HG02885 (cell line): ENCODE data around the gene MED28.
"Not testable (repeated sequence)": the region's sequence is repeated elsewhere in the genome, so short reads cannot be mapped to it uniquely, and the experiment has no call there.

Source experiments
- ATAC-seq: cut with Tn5 transposase; IDR thresholded peaks from one replicate; pipeline ENCODE4 v1.9.1; 2021; ENCODE audit warnings: mild to moderate bottlenecking; ENCODE audit not compliant: unreplicated experiment, poor library complexity

The MED28 gene, protein sequence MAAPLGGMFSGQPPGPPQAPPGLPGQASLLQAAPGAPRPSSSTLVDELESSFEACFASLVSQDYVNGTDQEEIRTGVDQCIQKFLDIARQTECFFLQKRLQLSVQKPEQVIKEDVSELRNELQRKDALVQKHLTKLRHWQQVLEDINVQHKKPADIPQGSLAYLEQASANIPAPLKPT

DNA sequence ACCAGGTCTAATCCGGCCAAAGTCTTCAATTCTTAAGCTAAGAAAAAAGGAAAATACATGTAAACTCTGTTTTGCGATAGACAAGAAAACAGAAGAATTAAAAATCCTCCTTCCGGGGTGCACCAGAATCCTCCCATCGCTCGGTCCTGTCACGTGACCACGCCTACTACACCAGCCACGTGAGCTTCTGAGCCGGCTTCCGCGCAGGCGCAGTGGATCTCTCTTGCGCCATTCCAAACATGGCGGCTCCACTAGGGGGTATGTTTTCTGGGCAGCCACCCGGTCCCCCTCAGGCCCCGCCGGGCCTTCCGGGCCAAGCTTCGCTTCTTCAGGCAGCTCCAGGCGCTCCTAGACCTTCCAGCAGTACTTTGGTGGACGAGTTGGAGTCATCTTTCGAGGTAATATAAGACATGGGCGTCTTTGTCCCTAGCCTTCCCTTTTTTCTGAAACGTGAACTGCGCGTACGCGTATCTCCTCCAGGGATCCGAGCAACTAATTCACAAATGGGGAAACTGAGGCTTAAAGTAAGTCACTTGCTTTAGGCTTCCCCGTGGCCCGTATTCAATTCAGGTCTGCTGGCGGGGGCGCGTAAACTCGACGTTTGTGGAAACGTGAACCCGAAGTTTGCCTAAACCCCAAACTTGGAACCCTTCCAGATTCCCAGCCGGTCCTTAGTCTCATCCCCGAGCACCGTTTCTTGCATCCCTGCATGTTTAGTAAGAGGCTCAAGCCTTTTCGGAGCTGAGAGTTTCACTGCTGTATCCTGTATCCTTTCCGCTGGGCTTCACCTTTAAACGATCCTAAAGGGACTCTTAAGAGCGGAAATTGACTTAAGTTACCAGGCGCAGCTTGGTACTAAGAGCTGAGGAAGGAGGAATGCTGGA lies at the start of gene MED28:
TSS of gene MED28 (plus strand) at position 226 of the 884 bp plus-strand sequence. CDS start at position 240, 14 bp downstream.
- peak; percentile 95 for ATAC-seq

DNA sequence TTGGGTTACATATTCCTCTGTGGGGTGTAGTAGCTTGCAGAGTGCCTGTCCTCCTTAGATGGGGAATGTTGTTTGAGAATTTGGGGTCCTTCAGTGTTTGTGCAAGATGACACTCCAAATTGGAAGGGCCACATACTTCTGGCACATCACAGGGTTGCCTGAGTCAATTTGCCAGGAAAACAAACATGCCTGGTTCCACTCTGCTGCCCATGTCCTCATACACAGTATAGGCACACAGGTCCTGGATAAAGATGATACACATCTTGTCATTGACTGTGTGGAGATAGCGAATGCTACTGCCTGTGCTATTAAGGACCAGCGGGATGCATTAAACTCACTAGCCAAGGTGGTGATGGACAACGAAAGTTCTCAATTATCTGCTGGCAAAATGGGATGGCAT lies 48.6 kb upstream of the MED28 start:
- no peak for ATAC-seq

DNA sequence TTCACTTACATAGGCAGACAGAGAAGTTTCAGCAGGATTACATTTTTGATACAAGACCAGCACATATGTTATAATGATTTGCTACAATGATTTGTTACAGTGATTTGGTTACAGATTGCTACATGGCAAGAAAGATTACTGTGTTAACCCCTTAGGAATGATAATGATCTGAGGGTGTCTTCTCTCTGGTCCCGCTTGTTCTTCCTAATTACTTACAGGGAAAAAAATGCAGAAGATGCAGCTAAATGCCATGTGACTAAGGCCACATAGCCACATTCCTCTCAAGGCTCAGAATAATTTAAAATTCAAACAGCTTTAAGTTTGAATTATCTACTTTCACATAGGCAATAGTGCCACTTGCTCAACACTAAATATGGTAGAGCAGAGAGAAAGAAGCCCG lies 47.2 kb upstream of the MED28 start:
- ATAC-seq = no peak

DNA sequence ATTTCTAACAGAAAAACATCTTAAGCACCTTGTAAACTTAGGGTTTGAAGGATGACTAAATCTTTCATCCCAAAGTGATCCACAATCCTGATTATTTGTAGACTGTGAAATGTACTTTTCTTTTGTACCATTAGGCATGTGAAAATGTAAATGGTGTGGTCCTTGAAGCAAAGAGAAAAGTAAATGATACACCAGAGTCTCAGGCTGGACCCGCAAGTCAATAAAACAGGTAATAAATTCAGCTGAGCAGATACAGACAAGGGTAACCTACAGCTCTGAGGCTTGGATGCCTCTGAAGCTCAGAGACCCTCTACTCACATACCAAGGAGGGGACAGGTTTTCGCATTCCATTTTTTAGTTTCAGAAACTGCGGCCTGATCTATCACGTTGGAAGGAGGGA lies 40.2 kb upstream of the MED28 start:
- no peak for ATAC-seq

DNA sequence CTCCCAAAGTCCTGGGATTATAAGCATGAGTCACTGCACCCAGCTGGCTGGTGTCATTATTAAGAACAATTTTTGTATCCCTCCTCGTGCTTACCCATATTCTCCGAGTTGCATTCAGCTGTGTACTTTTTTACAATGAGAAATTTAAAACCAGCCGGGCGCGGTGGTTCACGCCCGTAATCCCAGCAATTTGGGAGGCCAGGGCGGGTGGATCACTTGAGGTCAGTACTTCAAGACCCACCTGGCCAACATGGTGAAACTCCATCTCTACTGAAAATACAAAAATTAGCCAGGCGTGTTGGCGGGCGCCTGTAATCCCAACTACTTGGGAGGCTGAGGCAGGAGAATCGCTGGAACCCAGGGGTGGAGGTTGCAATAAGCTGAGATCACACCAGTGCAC lies 39.3 kb upstream of the MED28 start:
- ATAC-seq = not testable (repeated sequence)

DNA sequence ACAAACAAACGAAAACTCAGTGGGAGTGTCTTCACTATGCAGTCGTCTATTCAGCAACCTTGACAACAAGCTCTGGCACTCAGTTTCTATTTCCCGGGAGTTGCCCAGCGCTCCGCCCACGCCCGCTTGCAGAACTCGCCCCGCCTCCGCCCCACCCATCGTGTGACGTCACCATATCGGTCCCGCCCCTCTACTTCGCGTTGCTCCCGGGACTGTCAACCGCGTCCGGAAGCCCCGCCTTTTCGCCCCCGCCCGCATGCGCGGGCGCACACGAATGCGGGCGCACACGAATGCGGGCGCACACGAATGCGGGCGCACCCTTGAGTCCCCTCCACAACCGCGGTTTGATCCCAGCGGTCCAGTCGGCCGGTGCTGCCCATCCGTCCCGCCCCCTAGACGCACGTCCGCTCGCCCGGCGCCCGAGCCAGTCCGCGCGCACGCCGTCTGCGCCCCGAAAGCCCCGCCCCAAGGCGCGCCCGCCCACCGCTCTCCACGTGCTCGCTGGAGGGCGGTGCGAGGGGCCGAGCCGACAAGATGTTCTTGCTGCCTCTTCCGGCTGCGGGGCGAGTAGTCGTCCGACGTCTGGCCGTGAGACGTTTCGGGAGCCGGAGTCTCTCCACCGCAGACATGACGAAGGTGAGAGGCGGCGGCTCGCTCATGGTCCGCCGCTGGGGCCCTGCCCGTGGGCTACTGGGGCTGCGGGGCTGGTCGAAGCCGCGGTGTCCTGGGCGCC lies 37.3 kb upstream of the MED28 start, which contains the start of gene LAP3:
TSS of gene LAP3 (plus strand) at position 267 of the 733 bp plus-strand sequence. CDS start at position 535, 268 bp downstream.
- peak; percentile 82 for ATAC-seq

DNA sequence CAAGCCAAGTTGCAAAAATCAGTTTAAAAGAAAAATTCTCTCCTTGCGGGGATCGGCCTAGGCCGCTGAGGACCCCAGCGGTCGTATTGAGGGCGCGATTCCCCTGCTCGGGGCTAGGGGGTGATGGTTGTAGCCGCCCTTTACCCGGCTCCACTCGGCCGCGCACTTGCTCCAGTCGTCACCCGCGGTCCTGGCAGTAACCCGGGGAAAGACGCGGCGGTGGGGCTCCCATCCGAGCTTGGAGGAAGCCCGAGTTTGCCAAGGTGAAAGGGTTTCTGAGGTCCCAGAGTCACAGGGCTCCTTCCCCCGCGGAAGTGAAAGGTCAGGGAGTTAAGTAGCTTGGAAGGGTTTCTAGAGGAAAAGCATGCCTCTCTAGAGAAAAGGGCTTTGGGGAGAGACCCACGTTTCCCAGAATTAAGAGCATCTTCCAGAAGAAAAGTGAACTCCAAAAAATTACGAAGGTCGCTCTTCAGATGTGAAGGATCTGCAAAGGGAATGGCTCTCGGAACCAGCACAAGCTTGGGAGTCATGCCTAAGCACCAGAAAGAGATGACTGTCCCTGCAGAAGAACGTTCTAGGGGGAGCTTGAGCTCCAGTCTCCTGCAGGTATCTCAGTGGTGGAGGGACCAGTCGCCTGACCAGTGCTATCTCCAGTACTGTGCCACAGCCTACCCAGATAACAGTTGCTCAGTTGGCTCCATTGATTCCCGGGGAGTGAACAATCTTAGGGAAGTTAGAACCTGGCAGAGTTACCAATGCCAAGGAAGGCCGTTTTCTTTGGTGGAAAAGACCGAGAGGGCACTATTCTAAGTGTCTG lies 36.6 kb upstream of the MED28 start:
- ATAC-seq = peak; percentile 15

DNA sequence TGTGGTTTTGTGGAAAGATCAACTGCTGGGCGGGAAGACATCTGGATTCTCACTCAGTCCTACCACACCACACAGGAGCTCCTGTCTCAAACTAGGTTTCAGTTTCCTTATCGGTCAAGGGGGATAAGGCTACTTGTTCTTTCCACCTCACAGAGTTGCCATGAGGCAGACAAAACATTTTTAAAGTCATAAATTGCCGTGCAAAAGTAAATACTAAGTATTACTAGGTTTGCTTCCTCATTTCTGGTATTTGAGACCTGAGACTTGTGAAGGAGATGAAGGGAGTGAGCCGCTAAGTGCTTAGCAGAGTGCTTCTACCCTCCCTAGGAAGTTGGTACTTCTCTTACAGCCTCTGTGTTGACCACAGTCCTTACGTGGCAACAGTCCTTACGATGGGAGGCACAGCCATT lies 36.0 kb upstream of the MED28 start:
- peak; percentile 32 for ATAC-seq

DNA sequence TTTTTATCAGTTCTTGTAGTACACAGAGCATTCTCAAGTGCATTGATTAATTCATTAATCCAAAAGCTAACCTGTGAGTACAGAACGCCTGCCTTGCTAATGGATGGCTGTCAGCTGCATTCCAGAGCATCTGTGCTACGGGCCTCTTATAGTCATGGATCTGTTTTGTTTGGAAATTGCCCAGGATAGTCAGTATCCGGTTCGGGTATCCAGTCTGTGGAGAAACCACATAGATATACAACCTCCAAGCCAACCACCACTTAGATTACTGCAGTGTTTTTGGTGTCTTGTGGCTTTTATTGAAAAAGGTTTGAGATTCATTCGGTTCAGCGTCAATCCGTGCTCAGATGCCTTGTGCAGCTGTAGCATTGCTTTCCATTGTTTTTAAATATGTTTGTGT lies 33.5 kb upstream of the MED28 start:
- ATAC-seq = no peak

DNA sequence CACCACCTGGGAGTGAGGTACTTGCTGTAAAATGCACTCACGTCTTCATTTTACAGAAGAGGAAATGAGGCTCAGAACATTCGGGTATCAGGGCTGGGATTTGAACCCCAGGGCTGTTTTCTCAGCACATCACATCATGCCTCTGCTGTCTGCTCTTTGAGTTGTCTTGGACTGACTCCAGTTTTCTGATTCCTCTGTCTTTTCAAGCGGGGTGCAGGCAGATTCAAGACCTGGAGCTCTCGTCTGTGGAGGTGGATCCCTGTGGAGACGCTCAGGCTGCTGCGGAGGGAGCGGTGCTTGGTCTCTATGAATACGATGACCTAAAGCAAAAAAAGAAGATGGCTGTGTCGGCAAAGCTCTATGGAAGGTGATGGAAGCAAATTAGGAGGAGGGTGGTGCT lies 31.2 kb upstream of the MED28 start:
- ATAC-seq = no peak

DNA sequence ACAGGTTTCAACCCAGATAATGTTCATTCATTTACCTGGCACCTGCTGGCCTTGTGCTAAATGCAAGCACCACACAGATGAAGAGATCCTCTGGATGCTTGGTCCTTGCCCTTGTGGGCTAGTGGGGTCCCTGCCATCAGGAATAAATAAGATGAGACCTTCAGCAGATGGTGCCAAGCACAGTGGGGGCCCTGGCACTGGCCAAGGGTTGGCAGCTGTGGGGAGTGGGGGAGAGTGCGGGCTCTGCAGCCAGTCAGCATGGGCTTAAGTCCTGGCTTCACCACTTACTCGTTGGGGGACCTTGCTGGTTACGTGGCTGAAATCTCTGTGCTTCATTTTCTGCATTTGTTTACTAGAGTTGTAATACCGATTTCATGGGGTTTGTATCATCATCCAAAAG lies 30.5 kb upstream of the MED28 start:
- no peak for ATAC-seq

DNA sequence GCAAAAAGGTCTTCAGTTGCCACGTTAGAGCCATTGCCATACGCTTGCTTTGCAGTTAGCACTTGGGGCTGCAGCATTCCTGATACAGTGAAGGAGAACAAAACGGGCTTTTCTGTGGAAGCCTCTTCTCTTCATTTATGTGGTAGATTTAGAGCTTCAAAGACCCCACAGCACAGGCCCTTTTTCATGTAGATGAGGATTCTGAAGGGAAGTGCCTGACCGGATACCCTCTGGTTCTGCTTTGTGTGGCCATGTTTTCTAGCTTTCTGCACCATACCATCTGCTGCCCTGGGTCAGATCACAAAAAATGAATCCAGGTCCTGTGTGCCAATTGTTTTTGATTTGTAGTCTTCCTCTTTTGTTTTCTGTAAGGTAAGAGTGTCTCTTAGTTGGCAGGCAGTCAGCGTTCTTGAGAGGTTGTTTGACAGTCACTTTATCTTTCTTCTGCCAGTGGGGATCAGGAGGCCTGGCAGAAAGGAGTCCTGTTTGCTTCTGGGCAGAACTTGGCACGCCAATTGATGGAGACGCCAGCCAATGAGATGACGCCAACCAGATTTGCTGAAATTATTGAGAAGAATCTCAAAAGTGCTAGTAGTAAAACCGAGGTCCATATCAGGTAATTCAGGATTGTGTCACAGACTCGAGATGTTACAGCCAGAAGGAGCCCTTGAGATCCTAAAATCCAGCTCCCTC lies 29.8 kb upstream of the MED28 start:
- ATAC-seq = no peak

DNA sequence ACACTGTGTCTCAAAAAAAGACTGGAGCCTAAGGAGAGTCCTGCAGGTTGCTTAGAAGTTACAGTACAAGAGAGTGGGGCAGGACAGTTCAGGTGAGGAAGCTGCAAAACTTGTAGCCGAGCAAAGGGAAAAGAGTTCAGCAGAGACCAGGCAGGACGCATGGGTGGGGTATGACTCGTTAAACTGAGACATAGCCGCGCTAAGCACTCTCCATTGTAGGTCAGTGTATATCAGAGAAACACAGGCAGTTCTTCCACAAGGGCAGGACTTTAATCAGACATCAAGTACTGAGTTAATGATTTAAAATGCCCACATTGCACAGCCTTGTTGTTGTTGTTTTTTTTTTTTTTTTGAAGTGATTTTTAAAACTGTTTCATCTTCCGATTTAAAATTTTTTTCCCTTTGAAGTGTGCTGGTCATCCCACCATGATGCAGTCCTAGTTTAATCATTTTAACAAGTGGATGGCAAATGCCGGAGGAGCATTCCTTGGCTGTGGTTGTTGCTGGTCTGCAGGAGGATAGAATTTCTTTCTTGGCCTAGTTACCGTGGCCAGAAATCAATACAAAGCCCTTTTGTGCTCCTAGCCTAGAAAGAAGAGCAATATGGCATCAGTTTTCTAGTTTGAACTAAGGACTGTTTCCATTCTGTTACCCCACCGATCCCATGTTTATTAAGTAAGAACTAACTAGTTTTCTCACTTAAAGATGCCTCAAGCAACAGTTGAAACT lies 27.2 kb upstream of the MED28 start:
- ATAC-seq = no peak

DNA sequence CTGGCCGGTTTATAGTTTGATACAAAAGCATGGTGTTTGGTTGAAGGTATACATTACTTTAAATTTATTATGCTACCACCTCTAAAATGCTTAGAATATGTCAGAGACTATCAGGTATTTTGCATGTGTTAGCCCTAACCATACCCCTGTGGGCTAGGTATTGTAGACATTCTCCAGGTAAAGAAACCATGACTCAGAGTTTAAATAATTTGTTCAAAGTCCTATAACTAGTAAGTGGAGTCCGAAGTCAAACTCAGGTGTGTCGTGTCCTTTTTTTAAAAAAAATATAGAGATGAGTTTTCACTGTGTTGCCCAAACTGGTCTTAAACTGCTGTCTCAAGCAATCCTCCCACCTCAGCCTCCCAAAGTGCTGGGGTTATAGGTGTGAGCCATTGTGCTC lies 25.1 kb upstream of the MED28 start:
- ATAC-seq = no peak

DNA sequence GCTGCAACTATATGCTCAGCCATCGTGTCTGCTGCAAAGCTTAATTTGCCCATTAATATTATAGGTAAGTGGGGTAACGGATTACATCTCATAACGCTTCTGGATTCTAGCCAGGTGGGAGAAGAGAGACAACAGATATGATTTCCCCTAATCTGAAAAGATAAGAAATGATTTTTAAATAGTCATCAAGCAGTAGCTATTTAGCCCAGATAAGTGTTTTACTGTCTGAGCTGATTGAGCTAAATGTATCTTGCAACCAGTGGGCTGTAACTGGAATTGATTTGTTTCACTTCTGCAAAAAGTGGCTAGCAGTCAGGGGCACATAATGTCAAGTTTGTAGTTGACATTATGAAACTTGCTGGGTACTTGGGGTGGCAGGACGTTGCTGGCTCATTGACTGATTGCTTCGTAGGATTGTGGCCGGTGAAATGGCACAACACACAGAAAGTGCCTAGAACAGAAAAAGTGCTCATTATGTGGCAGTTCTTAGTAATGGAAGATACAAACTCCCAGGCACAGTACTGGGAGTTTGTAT lies 18.9 kb upstream of the MED28 start:
- peak; percentile 84 for ATAC-seq

DNA sequence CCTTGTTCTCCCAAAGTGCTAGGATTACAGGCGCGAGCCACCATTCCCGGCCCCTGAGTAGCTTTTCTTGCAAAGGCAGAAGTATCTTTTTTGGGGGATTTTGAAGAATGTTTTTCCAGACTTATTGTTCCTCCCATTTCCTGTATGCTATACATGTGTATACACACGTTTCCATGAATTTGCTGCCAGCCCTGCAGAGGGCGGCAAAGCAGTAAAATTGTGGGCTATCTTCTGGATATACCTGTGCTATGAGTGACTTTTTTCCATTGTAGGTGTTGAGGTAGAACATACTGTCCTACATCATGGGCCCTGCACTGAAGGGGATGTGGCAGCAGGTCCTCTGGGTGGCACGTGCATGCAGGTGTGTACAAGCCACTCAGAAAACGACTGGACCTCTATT lies 16.9 kb upstream of the MED28 start:
- ATAC-seq = no peak

DNA sequence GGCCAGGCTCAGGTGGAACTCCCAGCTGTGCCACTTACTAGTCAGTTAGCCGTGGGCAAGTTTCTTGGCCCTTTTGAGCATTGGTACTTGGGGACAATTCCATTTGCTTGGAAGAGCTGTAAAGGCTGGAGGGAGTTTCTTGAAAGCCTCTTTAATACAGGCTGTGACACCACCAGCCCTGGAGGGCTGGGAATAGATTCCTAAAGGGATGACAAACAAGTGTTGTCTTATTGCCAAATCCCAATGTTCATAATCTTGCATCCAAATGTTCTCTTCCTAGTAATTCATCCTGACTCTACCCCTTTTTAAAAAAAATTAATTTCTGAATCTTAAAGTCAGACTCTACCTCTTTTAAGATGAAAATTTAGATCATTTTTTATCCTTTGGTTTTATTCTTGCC lies 14.6 kb upstream of the MED28 start:
- ATAC-seq = no peak

DNA sequence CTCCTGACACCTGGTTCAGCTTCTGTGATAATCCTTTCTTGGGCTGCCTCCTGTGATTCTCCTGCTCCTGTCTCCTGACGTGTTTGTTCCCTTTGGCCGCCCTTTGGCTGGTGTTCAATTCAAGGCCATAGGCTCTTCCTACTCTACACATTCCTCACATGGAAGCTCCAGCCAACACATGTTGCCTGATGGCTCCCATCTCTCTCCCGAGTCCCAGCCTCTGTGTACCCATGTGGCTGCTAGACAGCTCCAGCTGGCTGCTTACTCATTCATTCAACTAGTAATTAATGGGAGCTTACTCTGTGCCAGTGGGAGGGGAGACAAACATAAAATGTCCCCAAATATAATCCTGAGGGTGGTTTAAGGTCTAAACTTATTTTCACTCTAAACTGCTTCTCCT lies 9.2 kb upstream of the MED28 start:
- no peak for ATAC-seq
